ENCODE data around the gene TH.

DNA sequence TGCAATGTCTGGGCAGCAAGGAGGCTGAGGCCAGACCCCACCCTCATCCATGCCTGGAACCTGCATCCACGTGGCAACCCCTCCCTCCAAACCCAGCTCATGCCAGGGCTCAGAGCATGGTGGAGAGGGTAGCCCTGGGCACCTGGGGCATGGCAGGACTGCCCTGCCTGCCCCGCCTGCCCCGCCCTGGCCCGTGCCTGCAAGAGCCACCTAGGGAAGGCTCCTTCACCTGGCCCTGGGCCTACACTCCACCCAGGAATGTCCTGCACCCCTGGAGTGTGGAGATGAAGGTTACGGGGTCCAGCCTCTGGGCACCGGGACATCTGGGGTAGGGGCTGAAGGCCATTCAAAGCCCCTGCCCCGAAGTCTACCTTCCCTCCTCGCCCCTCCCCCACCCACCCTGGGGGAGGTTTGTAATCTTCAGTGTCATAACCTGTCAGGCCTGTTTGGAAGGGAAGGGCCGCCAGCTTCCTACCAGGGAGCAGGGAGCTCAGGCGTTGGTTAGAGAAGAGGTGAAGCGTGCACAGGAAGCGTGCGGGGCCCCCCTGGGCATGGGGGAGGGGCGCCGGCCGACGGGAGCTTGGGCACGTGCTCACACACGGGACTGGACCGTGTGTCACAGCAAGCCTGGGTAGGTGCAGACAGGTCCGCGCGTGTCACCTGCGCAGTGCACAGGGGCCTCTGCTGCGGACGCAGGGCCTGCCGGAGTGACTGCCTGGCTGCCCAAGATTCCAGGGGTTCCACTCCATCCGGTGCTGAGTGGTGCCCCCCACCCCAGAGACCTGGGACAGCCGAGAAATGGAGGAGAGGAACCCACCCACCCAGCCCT, 30.7 kb upstream of the TH start:
- TF ChIP-seq, protein P1, sequence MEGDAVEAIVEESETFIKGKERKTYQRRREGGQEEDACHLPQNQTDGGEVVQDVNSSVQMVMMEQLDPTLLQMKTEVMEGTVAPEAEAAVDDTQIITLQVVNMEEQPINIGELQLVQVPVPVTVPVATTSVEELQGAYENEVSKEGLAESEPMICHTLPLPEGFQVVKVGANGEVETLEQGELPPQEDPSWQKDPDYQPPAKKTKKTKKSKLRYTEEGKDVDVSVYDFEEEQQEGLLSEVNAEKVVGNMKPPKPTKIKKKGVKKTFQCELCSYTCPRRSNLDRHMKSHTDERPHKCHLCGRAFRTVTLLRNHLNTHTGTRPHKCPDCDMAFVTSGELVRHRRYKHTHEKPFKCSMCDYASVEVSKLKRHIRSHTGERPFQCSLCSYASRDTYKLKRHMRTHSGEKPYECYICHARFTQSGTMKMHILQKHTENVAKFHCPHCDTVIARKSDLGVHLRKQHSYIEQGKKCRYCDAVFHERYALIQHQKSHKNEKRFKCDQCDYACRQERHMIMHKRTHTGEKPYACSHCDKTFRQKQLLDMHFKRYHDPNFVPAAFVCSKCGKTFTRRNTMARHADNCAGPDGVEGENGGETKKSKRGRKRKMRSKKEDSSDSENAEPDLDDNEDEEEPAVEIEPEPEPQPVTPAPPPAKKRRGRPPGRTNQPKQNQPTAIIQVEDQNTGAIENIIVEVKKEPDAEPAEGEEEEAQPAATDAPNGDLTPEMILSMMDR (IDR thresholded peaks at IDR 0.05) = no peak
- TF ChIP-seq ZFX (IDR thresholded peaks at IDR 0.05; ENCODE audit: borderline replicate concordance) = no peak
